Stimulated activated CD4-positive, alpha-beta T cell treated with anti-CD3 and anti-CD28 coated beads, Interleukin-12 subunit alpha, Interleukin-12 subunit beta, amount 100 ng/mL, for 4 hours (primary cell): ENCODE data around the gene OTX1.

Source experiments
- DNase-seq: peaks from one replicate; pipeline ENCODE4 v3.0.0-alpha.2; 2020

OTX1 gene

DNA sequence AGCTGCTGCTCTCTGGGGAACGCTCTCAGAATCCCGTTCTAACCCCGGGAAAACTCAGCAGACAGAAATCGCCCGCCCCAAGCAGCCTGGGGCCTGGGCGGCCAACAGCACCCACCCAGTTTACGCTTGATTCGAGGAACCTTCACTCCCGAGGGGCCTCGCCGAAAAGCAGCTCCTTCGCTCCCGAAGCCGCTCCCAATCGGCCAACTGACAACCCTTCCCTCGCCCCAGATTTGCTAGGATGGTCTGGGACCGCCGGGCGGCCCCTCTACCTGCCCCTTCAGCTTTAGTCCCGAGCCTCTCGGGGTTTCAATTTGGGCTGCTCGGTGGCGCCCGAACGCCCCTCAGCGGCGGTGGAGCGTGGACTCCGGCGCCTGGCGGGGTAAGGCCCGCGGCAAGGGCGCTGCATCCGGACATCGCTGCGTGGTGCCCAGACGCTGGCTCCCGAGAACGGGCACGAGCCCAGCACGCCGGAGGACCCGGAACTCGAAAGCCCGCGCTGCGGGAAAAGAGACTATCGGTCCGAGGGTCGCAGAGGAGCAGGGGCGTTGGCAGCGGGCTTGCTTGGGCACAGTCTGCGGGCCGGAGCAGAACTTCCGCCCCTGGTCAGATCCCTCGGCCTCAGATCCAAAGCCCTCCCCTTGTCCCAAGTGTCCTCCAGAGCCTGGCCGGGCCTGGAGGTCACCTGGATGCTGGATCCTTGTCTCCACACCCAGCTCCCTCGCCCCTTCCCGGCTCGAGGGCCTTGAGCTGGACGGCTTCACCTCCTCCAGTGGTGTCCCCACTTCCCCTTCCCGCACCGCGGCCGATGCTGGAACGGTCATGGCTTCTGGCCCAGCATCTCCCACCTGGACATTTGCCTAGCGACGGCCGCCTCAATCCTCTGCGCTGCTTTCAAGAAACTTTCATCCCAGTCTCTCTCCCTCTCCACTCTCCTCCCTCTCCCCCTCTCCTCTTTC, 3.0 kb upstream of the OTX1 start:
- DNase-seq = no peak

DNA sequence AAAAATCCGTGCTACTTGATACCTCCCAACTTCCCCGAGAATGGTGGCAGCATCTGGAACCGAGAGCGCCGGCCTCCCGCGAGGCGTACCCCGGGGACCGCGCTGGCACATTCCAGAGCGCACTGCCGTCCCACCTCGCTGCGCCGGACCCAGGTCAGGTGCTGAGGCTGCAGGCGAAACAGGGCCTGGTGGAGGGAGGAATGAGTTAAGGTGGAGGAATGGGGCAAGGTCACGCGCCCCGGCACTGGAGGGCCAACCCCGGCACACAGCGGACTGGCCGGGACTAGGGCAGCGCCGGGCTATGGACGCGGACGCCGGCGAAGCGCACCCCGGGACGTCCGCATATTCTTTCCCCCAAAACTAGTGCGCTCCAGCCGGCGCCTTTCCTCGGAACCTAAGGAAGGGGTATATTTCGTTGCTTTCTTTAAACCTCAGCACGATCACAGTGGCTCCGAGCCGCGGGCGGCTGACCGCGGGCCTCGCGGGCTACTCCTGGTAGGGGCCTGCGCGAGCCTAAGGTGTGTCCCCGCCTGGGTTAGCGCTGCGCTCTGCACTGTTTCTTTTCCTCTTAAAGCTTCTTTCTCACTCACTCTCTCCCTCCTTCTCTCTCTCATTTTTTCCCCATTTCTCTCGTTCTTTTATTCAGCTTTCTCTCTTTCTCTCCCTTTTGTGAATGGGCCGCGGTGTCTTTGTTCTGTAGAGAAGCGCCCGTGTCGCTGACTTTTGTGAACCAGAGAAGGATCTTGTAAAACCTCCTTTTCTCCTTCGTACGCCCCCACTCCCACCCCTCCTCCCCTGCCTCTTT, 2.1 kb upstream of the OTX1 start:
- DNase-seq = no peak

DNA sequence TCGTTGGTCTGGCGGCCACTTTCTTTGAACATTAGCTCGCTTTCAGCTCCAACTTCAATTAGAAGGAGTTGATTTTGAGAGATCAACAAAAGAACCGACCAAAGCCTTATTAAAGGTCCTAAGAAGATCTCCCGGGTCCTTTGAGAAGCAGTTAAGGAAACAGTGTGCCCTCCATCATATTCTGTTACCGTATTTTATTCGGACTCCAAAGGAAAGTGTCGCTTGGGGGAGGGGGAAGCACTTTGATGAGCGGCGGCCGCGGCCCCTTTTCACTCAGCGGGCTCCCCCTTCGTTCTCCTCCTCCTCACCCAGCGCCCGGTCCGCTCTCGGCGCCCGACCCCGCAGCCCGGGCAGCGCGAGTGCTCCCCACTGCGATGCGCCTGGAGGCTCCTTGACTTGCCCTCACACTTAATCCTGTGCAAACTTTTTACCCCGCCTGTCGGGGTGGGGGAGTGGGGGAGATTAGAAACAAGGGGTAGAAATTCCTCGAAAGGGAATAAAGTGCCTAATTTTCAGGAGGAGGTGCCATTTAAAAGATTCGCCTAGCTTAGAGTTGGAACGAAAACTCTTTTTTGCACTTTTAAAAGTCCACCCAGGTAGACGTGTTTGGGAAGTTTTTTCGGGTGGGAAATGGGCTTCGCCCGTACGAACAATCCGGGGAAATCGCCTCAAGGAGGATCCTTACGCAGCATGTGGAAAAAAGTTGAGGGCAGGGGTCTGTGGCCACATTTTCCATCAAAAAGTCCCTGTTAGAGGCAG, 1.2 kb upstream of the OTX1 start:
- DNase-seq = no peak

DNA sequence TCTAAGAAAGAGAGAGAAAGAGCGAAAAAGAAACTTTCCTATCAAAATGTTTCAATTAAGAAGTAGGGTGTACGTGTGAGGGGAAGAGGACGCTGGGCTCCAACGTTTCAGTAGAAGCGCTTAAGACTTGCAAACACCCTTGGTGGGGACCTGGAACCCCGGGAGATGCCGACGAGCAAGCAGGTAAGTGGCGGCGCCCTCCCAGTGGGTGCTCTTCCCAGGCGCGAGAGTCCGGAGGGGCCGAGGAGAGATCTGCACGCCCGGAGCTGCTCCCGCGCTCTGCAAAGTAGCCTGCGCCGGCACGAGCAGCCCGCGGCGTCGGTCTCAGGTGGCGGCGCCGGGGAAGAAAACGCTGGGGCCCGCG, 678 bp upstream of the OTX1 start:
- no peak for DNase-seq

DNA sequence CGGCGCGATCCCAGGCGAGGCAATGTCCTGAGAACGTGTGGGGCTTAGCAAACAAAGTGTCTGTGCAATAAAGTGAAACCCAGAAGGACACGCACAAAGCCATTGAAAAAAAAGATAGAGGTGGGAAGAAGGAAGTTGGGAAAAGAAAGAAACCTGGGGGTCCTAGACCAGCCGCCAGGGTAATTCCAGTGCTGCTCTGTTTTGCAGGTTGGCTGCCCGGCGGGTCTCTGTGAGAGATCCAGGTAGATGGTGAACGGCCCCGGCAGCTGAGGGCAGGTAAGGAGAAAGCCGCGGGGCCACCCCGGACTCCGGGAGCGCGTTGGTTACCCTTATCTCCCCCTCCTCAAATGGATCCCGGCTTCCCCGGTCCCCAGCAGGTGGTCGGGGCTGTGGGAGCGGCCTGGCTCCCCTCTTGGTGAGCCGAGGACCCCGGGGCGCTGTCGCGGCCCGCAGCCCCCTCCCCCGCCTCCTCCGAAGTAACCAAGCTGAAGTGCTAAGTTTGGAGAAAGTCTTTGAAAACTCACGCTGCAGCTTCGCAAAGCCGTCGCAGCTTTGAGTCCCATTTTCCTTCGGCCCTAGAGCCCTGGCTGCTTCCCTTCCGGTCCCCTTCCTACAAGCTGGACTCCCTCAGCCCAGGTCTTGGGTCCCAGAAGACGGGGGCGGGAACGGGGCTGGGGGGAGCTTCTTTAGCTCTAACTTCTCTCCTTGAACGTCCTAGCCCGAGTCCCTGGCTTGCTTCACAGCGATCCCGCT, 588 bp downstream of the OTX1 start:
- DNase-seq = no peak

DNA sequence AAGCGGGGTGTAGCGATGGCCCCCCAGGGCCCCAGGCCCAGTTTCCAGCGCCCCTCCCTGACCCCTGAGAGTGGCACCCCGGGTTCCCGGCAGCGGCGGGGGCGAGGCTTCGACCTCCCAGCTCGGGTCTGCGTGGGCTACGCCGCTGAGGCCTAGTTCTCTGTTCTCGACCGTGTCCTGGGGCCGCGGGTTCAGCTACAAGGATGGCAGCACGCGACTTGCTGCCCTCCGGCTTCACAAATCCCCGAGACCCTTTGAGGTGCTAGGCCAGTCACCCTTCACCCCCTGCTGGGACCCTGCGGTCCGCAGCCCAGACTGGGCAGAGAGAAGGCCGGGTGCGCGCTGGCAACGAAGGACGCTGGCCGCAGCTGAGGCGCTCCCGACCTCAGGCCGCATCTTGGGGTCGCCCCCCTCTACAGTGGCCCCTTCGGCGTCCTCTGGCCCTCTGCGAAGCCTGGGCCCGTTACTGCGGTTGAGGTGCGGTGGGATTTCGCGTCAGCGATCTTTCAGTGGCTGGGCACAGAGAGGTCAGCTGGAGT, 1.2 kb downstream of the OTX1 start:
- no peak for DNase-seq

DNA sequence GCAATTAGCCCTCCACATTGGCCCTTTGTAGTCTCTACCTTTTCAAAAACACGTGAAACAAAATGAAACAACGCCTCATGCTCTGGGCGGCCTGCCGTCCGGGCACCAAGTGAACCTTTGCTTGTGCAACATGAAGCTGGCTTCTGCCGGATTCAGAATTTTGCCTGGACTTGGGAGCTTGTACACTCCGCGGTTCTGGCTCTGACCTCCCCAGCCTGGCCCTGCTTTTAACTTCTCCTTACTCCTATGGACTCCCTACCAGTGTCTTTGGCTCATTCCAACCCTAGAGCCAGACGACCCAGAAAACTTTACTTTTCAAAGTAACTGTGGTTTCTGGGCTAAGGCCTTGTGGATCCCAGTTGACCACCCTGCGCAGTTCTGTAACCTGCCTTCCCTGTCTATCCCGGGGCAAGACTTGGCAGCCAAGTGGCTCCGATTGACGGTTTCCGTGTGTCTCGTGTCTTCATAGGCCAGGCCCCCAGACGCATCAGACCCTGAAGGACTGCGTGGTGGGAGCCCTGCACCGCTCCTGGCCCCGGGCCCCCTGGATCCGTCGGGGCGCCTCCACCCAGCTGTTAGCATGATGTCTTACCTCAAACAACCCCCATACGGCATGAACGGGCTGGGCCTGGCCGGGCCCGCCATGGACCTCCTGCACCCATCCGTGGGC, 1.9 kb downstream of the OTX1 start:
- no peak for DNase-seq

DNA sequence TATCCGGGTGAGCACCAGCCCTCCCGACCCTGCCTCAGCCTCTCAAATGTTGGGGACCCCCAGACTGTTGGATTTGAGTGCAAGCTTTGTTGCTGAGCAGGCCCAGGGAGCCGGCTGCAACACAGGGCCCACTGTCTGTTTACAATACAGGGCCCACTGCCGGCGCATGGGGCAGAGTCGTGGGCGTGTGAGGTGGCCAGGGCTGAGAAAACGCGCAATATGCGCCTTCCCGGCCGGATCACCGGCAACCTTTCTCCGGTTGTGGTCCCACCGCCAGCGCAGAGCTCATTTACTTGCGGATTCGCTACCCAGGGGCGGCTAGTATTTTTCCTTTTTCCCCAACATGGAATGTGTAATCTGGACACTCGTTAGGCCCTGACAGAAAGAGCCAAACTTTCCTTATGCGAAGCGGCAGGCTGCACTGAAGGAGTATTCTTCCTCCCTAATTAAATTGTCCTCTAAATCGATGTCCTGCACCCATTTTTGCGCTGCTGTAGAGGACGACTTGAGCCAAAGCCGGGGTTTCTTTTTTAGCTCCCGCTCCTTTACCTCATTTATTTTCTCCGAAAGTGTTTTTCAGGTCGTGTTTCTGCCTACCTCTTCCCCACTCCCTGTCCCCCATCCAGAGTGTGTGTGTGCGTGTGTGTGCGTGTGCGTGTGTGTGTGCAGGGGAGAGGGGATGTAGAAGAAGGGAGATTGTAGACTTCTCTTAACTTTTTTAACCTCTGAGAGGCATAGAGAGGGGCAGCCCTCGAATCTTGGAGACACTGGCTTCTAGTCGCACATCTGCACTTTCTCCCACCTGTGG, 2.7 kb downstream of the OTX1 start:
- DNase-seq = no peak

DNA sequence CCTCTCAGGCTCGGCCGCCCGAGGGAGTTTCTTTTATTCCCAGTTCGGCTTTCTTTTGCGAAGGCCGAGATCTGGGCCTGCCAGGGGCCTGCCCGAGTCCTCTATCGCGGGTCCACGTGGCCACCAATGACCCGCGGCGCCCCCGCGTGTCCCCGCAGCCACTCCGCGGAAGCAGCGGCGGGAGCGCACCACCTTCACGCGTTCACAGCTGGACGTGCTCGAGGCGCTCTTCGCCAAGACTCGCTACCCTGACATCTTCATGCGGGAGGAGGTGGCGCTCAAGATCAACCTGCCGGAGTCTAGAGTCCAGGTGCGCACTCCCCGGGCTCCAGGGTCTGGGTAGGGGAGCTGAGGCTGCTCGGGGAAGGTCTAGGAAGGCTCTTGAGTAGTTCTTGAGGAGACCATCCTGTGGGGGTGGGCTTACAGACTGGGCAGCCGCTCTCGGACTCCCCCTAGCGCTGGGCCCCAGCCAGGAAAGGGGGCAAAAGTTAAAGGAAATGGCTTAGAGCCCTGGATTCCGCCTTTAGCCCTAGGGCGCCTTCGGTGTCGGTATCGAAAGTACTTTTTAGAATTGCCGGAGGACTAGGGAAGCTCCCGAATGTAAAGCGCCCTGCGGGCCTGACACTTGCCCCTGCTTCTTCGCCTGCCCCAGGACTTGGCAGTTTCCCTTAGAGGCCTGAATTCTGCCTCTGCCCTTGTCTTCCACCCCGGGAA, 3.4 kb downstream of the OTX1 start:
- DNase-seq = no peak

DNA sequence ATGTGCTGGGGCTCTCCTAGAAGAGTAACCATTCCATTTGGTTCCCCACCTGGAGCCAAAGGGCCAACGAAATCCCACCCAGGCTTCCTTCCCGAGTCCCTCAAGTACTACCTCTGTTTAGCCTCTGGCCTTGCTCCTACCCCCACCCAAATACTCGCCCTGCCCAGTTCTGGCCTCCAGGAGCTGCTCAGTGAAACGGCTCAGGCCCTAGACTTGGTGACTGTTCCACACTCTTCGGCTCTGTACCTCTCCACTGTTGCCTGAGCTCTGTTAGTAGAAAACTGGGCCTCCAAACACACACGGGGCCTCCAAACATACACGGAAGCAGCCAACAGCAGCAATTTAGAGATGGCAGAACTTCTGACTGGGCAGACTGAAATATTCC, 4.2 kb downstream of the OTX1 start:
- no peak for DNase-seq

DNA sequence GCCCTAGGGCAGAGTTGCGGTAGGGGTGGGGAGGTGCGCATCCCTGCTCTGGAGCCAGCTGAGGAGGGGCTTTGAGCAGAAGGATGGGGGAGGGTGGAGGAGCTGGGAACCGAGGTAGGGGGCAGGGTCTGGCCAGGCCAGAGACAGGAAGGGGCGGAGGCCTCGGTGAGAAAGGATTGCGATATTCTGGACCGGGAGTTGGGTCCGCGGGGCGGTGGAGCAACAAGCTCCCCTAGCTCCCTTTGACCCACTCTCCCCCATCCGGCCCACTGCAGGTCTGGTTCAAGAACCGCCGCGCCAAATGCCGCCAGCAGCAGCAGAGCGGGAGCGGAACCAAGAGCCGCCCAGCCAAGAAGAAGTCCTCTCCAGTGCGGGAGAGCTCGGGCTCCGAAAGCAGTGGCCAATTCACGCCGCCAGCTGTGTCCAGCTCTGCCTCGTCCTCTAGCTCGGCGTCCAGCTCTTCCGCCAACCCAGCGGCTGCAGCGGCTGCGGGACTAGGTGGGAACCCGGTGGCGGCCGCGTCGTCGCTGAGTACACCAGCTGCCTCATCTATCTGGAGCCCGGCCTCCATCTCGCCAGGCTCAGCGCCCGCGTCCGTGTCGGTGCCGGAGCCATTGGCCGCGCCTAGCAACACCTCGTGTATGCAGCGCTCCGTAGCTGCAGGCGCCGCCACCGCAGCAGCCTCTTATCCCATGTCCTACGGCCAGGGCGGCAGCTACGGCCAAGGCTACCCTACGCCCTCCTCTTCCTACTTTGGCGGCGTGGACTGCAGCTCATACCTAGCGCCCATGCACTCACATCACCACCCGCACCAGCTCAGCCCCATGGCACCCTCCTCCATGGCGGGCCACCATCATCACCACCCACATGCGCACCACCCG, 4.8 kb downstream of the OTX1 start:
- no peak for DNase-seq

DNA sequence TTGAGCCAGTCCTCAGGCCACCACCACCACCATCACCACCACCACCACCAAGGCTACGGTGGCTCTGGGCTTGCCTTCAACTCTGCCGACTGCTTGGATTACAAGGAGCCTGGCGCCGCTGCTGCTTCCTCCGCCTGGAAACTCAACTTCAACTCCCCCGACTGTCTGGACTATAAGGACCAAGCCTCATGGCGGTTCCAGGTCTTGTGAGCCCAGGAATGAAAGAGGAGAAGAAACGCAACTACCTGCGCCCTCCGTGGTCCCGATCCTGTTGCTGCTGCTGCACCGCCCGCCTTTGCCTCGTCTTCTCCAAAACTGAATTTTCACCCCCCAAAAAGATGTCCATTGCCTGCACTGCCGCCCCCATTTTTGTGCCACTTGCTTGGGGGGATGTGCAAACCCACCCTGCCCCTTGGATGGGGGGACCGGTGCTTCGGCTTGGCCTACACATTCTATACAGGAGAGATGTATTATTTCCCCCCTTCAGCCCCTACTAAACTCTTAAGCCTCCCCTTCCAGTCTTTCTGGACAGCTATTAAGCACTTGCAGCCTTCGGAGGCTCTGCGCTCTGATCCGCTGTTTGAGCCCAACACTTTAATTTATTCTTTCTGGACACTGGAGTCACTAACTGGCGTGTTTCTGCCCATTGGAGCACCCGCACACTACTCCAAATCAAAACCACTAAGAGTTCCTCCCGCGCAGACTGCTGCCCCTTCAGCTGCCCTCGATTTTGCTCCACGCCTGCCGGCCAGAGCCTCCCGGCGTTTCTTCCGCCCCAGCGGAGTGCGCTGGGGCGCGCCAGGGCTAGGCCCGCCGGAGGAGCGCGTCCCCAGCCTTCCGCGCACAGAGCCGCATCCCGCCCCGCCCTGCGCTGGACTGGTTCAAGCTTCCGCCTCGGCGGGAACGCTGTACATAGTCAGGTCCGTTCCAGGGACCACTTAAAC, 5.7 kb downstream of the OTX1 start:
- no peak for DNase-seq

DNA sequence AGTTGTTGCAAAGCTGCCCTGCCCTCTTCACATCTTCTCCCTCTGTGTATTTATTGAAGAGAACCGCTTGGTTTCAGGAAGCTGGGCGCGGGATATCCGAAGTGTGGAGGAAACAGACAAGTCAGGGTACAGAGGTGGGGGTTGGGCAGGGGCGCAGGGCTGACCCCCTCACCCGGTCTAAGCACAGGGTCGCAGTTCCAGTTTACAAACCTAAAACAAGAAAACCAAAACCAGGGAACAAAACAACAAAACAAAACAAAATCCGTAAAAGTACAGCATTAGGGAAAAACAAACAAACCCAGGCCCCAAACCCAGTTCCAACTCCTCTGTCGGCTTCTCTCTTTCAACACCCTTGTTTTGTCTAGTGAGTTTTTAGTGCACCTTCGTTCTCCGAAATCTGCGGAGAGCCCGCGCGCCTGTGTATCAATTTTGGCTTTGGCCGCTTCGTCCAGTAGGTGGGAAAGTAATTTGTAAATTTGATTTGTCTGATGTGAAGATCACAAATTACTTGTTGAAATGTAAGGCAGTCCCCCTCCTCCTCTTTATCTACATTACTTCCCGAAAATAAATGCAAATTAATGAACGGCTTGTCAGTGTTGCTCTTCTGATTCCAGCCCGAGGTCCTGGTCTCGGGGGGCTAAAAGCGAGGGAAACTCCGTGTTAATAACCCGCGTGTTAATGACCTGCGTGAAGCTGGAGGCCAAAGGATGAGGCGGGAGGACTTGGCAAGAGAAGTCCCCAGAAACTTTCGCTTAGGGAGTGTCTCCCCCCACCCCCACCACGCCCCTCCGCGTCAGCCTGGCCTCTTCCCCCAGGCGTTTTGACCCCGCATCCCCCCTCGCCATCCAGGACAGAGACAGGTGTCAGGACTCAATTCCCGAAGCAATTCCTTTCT, 6.9 kb downstream of the OTX1 start:
- no peak for DNase-seq

DNA sequence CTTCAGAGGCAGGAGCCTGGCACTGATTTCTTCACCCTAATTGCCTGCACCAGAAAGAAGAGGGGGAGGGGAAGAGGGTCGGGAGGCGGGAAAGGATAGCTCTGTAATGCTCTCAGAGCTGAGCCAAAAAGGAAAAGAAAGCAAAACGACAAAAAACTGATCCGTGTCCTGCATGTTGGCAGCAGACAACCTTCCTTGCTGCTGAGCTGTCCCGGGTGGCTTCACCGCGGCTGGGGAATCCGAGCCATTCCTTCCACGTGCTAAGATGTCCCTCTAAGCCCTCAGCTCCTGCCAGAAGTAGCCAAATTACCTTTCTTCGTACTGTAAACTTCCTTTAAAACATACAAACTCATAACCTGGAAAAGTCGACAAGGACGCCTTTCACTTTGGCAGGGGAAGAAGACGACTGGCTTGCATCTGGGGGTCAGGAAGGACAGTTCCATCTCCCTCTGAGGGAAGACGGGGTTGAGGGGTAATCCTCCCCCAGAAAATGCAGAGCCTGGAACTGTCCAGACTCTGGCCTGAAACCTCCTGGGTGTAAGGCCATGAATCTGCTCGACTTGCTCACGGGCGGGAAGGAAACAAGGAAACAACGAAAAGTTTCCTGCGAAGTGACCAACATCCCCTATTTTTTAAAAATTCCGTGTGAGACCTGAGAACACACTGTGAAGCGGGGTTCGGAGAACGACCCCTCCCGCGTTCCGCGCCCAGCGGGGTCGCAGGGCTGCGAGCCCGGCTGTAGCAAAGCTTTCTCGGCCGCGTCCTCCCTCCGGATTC, 7.7 kb downstream of the OTX1 start:
- no peak for DNase-seq

DNA sequence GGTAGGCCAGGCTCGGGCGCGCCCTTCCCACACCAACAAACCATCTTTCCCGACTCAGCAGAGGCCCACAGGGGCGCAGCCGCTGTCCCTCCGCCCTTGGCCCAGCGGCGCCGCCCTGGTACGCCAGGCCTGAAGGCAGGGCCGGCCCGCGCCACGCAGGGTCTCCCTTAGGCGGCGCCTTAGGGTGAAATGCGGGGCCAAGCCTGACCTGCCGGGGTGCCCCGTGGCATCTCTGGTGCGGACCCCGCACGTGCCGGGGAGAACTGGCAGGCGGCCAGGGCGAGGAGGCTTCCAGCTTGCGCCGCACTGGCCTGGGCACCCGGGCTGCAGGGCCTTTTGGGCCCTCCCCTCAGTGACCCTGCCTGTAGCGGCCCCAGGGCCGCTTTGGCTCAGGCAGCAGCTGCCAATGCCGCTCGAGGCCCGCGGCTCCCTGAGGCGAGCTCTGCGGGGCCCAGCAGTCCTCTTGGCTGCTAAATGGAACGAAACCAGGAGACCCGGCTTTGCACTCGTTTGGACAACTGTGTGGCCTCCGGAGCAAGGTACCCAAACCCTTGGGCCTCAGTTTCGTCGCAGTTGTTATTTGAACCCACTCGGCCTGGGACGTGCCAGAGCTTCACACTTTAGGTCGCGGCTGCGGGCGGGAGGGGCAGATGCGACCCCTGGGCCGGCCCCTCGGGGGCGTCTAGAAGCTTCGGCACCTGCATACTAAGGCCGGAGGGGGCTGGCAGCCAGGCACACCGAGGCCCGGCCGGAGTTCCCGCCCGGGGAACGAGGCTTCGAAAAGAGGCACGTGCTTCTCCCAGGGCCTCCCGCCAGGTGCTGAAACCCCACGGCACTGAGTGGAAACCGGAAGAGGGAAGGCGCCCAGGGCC, 8.5 kb downstream of the OTX1 start:
- DNase-seq = no peak
